Nephron progenitor cell (in vitro differentiated cells): ENCODE data around the gene STOX1.
"Not testable (repeated sequence)": the region's sequence is repeated elsewhere in the genome, so short reads cannot be mapped to it uniquely, and the experiment has no call there.

Experiments
- DNase-seq: peaks from one replicate; pipeline ENCODE4 v3.0.0; 2021
- H3K27ac Mint-ChIP-seq: 2 replicates; pipeline ENCODE4 v1.8.0; 2021; ENCODE audit warnings: mild to moderate bottlenecking, moderate library complexity, mixed read lengths
- H3K27me3 Mint-ChIP-seq: 2 replicates; pipeline ENCODE4 v1.8.0; 2021; ENCODE audit warnings: mild to moderate bottlenecking, low read depth, mixed read lengths; ENCODE audit not compliant: poor library complexity
- H3K36me3 Mint-ChIP-seq: 2 replicates; pipeline ENCODE4 v1.8.0; 2021; ENCODE audit warnings: low read depth, mixed read lengths
- H3K4me1 Mint-ChIP-seq: 2 replicates; pipeline ENCODE4 v1.8.0; 2021; ENCODE audit warnings: mixed read lengths
- H3K4me3 Mint-ChIP-seq: 2 replicates; pipeline ENCODE4 v1.8.0; 2021; ENCODE audit warnings: mild to moderate bottlenecking, moderate library complexity, mixed read lengths
- H3K9me3 Mint-ChIP-seq: 2 replicates; pipeline ENCODE4 v1.8.0; 2021; ENCODE audit warnings: mild to moderate bottlenecking, moderate library complexity, mixed read lengths
- TF ChIP-seq, protein P1 (sequence below): fragments of 200-600 bp; sonication (generic); IDR thresholded peaks from 2 replicates; pipeline ENCODE4 v1.5.0; 2021; ENCODE audit warnings: antibody characterized with exemption

The STOX1 gene

DNA sequence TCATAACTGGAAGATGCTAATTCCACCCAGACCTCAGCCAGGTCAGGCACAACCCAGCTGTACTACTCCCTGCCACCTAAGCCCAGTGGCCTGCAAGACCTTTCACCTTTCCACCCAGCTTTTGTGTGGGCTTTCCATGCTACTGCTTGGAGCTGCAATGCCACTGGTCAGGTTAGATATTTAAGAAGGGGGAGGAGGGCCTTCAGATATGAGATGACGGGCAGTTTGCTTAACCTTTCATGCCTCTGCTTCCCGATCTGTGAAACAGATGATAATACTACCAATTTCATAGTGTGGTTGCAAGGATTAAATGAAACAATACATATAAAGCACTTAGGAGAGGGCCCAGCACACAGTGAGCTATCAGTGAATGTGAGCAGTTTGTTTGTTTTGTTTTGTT is 20.9 kb downstream of the STOX1 start:
- no peaks in the 10 kb centered on the region for H3K27me3 Mint-ChIP-seq
- H3K4me1 Mint-ChIP-seq: peaks cover 45% of the 10 kb centered on the region
- peak overlapping the region; percentile 97 for H3K27ac Mint-ChIP-seq
- peaks cover 36% of the 10 kb centered on the region for H3K36me3 Mint-ChIP-seq
- DNase-seq: no peak
- peaks cover 20% of the 10 kb centered on the region for H3K9me3 Mint-ChIP-seq
- TF ChIP-seq, protein P1, sequence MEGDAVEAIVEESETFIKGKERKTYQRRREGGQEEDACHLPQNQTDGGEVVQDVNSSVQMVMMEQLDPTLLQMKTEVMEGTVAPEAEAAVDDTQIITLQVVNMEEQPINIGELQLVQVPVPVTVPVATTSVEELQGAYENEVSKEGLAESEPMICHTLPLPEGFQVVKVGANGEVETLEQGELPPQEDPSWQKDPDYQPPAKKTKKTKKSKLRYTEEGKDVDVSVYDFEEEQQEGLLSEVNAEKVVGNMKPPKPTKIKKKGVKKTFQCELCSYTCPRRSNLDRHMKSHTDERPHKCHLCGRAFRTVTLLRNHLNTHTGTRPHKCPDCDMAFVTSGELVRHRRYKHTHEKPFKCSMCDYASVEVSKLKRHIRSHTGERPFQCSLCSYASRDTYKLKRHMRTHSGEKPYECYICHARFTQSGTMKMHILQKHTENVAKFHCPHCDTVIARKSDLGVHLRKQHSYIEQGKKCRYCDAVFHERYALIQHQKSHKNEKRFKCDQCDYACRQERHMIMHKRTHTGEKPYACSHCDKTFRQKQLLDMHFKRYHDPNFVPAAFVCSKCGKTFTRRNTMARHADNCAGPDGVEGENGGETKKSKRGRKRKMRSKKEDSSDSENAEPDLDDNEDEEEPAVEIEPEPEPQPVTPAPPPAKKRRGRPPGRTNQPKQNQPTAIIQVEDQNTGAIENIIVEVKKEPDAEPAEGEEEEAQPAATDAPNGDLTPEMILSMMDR: no peak
- no peak overlapping the region for H3K4me3 Mint-ChIP-seq

DNA sequence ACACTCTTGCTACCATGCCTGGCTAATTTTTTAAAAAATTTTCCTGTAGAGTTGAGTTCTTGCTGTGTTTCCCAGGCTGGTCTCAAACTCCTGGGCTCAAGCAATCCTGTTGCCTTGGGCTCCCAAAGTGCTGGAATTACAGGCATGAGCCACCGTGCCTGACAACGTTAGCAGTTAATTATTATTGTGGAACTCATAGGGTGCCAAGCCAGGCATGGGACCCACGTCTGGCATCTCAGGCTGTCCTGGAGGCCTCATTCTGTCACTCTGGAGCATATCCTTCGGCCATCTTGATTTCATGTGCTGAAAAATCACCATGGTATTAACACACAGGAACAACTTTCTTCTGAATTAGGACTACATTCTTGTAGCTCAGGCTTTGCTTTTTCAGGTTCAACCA is 21.5 kb downstream of the STOX1 start:
- no peak overlapping the region for H3K4me3 Mint-ChIP-seq
- H3K4me1 Mint-ChIP-seq: peaks cover 45% of the 10 kb centered on the region
- TF ChIP-seq, protein P1: no peak
- peaks cover 25% of the 10 kb centered on the region for H3K9me3 Mint-ChIP-seq
- DNase-seq: no peak
- peaks cover 33% of the 10 kb centered on the region for H3K36me3 Mint-ChIP-seq
- H3K27me3 Mint-ChIP-seq: no peaks in the 10 kb centered on the region
- H3K27ac Mint-ChIP-seq: peak overlapping the region; percentile 97

DNA sequence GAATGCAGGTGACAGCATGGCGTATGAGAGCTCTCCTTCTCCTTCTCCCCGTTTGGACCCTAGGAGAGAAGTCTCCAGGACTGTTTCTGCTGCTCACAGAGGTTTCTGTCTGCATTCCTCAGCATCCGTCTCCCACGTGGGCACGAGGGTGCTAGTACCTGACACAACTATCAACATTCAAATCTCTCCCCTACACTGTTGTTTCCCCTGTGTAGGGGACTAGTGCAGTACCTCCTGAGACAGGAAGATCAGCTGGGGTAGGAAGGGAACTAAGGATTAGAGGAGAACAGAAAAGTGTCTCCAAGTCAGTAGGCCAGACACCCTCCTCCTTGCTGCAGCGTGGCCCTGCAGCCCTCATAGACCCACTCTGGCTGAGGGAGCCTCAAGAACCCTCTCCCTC is 29.0 kb downstream of the STOX1 start:
- Mint-ChIP-seq H3K27ac (peak overlapping the region; percentile 83), H3K4me3 (no peak overlapping the region), H3K9me3 (peaks cover 42% of the 10 kb centered on the region), H3K27me3 (peaks cover 4% of the 10 kb centered on the region), H3K4me1 (peaks cover 23% of the 10 kb centered on the region), H3K36me3 (peaks cover 46% of the 10 kb centered on the region)
- TF ChIP-seq, protein P1: no peak
- no peak for DNase-seq

DNA sequence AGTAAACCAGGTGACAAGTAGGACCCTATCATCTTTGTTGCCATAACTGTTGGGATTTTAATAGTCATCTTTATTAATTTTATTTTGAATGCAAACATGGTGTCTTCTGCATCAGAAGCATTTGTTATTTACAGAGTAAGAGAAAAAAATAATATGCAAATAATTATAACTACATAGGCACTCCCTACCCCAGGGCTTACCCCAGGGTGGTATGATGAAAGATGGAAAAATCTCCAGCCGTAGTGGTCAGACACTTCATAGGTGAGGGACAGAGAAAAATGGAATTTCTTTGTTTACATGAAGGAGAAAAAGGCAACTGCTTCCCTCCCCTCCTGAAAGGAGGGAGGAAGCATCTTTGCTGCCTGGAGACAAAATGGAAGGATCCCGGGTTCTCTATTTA is 29.7 kb downstream of the STOX1 start:
- H3K4me1 Mint-ChIP-seq: peaks cover 23% of the 10 kb centered on the region
- DNase-seq: no peak
- no peak overlapping the region for H3K4me3 Mint-ChIP-seq
- TF ChIP-seq, protein P1: no peak
- peaks cover 46% of the 10 kb centered on the region for H3K9me3 Mint-ChIP-seq
- peaks cover 52% of the 10 kb centered on the region for H3K36me3 Mint-ChIP-seq
- no peak overlapping the region for H3K27ac Mint-ChIP-seq
- peaks cover 4% of the 10 kb centered on the region for H3K27me3 Mint-ChIP-seq

DNA sequence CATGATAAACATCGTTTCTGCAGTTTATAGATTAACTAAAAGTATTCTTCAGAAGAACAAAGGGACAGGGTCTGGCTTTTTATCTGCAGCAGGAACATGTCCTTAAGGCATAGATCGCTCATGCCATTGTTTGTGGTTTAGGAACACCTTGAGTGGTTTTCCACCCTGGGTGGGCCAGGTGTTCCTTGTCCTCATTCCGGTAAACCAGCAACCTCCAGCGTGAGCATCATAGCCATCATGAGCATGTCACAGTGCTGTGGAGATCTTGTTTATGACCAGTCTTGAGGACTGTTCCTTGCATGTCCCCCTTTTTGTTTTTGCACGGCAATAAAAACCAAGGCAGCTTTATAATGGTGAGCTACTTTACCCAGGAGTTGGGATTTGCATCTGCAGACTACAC is 33.9 kb downstream of the STOX1 start:
- Mint-ChIP-seq H3K36me3 (peaks cover 83% of the 10 kb centered on the region), H3K27ac (no peak overlapping the region), H3K27me3 (peaks cover 4% of the 10 kb centered on the region), H3K4me1 (peaks cover 18% of the 10 kb centered on the region), H3K4me3 (no peak overlapping the region), H3K9me3 (peaks cover 66% of the 10 kb centered on the region)
- TF ChIP-seq, protein P1: no peak
- DNase-seq: no peak

DNA sequence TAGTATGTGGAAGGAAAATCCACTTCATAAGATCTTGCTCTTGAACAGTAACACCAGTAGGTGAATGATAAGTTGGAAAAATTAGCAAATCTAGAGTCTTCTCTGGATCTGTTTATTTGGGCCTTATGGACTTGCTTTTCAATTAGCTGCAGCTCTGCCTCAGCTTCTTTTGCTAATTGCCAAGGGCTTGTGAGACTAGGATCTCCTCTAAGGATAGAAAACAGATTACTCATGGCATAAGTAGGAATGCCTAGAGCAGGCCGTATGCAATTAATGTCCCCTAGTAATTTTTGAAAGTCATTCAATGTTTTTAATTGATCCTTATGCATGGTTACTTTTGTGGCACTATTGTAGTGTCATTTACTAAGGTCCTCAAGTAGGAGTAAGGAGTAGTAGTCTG is 37.3 kb downstream of the STOX1 start:
- DNase-seq: no peak
- Mint-ChIP-seq H3K27ac (no peak overlapping the region), H3K27me3 (peaks cover 3% of the 10 kb centered on the region), H3K36me3 (peaks cover 92% of the 10 kb centered on the region), H3K4me1 (peaks cover 6% of the 10 kb centered on the region), H3K9me3 (peaks cover 90% of the 10 kb centered on the region), H3K4me3 (no peak overlapping the region)
- TF ChIP-seq, protein P1: no peak

DNA sequence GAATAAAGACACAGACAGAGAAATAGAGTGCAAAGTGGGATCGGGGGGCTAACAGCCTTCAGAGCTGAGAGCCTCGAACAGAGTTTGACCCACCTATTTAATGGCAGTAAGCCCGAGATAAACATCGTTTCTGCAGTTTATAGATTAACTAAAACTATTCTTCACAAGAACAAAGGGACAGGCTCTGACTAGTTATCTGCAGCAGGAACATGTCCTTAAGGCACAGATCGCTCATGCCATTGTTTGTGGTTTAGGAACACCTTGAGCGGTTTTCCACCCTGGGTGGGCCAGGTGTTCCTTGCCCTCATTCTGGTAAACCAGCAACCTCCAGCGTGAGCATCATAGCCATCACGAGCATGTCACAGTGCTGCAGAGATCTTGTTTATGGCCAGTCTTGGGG is 40.8 kb downstream of the STOX1 start:
- H3K27ac Mint-ChIP-seq, H3K27me3 Mint-ChIP-seq, H3K4me3 Mint-ChIP-seq, DNase-seq: not testable (repeated sequence)
- peaks cover 39% of the 10 kb centered on the region for H3K4me1 Mint-ChIP-seq
- H3K9me3 Mint-ChIP-seq: peaks cover 55% of the 10 kb centered on the region
- H3K36me3 Mint-ChIP-seq: peaks cover 57% of the 10 kb centered on the region
